VCaP (cell line): ENCODE results near the gene RERE.

ENCODE experiments used
- H3K27ac ChIP-seq: fragments of 450-650 bp; 2 replicates; pipeline ENCODE4 v1.5.1; 2017
- CTCF ChIP-seq: fragments of 450-650 bp; conservative IDR thresholded peaks from 2 replicates; pipeline ENCODE4 v1.5.1; 2017; ENCODE audit warnings: mild to moderate bottlenecking, moderate library complexity

The RERE gene

GRCh38 chr1:8418301-8418700 lies 399.1 kb downstream of the RERE start:
- H3K27ac ChIP-seq, result peak overlapping the region; percentile 99
- no peak for TF ChIP-seq CTCF

- peak overlapping the region; percentile 99 for H3K27ac ChIP-seq
- TF ChIP-seq CTCF, result no peak
Measured at GRCh38 chr1:8417625-8418024, 399.8 kb downstream of the RERE start.

- peak overlapping the region; percentile 99 for H3K27ac ChIP-seq
- TF ChIP-seq CTCF, result no peak
Measured at GRCh38 chr1:8416881-8417280, 400.6 kb downstream of the RERE start.

GRCh38 chr1:8415526-8416278 lies 401.7 kb downstream of the RERE start:
- no peak for TF ChIP-seq CTCF
- peak overlapping the region; percentile 99 for H3K27ac ChIP-seq

- TF ChIP-seq CTCF, result no peak
- H3K27ac ChIP-seq, result peak overlapping the region; percentile 99
Measured at GRCh38 chr1:8412183-8412831, 405.1 kb downstream of the RERE start.

- H3K27ac ChIP-seq, result peak overlapping the region; percentile 99
- TF ChIP-seq CTCF, result no peak
Measured at GRCh38 chr1:8411803-8412182, 405.6 kb downstream of the RERE start.

- no peak for TF ChIP-seq CTCF
- peak overlapping the region; percentile 99 for H3K27ac ChIP-seq
Measured at GRCh38 chr1:8410791-8411190, 406.6 kb downstream of the RERE start.
